ENCODE measurements around the gene PRSS37.

- no peak for TF ChIP-seq CTCF (IDR thresholded peaks at IDR 0.05; ENCODE audit: poor library complexity)
- TF ChIP-seq EZH2 (IDR thresholded peaks at IDR 0.05; ENCODE audit: borderline replicate concordance): no peak
- no peak for TF ChIP-seq EZH2phosphoT487 (IDR thresholded peaks at IDR 0.05; ENCODE audit: low read depth, severe bottlenecking, unreplicated experiment)
Measured at GRCh38 chr7:141877365-141877764, 36.1 kb upstream of the PRSS37 start.

Data from hepatocyte (in vitro differentiated cells).